ENCODE results near the gene LRRC66. TPM values are rescaled to one million over a fixed set of nuclear protein-coding genes. Genes with fewer than 3 reads are reported as not detected.

The LRRC66 gene
- total and polyA plus RNA-seq, 2 of the 13 experiments (the other 11 are each of a cell fraction or from before 2014, with no cell fraction given) = not detected

DNA sequence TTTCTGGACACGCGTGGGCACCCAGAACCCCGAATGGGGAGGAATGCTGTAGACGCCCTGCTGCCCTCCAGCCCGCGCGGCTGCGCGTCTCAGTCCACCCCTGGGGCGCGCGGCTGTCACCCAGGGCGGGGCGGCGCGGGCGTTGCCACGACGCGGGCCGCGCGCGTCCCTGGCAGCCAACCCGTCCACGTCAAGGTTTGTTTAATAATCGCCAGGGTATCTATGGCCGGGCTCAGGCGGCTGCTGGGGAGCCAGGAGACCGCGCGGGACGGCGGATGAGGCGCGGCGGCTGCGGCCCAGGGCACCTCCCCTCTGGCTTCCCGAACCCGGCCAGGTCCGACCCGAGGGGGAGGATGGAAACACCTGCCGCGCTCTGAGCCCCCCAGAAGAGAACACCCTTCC, 31.1 kb upstream of the LRRC66 start, which contains the start of gene SPATA18 (continued):
- TF ChIP-seq, protein P1, sequence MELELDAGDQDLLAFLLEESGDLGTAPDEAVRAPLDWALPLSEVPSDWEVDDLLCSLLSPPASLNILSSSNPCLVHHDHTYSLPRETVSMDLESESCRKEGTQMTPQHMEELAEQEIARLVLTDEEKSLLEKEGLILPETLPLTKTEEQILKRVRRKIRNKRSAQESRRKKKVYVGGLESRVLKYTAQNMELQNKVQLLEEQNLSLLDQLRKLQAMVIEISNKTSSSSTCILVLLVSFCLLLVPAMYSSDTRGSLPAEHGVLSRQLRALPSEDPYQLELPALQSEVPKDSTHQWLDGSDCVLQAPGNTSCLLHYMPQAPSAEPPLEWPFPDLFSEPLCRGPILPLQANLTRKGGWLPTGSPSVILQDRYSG (CRISPR knock-in tag; IDR thresholded peaks at IDR 0.05) = 0 out of 2 replicates have a peak, but pooled peaks have one; percentile 19
- TF ChIP-seq ZFP1 (CRISPR knock-in tag; IDR thresholded peaks at IDR 0.05) (no peak), ZNF10 (CRISPR knock-in tag; IDR thresholded peaks at IDR 0.05; ENCODE audit: borderline replicate concordance, low read depth) (no peak), HMG20B (CRISPR knock-in tag; conservative IDR thresholded peaks at IDR 0.05) (no peak), SNAI1 (CRISPR knock-in tag; IDR thresholded peaks at IDR 0.05; ENCODE audit: borderline replicate concordance) (0 out of 2 replicates have a peak, but pooled peaks have one; percentile 25), ZFP62 (CRISPR knock-in tag; IDR thresholded peaks at IDR 0.05) (no peak), ZNF550 (CRISPR knock-in tag; IDR thresholded peaks at IDR 0.05; ENCODE audit: borderline replicate concordance) (no peak), MED8 (CRISPR knock-in tag; IDR thresholded peaks at IDR 0.05; ENCODE audit: insufficient replicate concordance) (no peak), TARDBP (CRISPR knock-in tag; IDR thresholded peaks at IDR 0.05) (no peak), CREB1 (IDR thresholded peaks at IDR 0.05) (no peak), CREB1 (CRISPR knock-in tag; IDR thresholded peaks at IDR 0.05) (no peak), ZBTB7A (CRISPR knock-in tag; IDR thresholded peaks at IDR 0.05) (no peak)
- TF ChIP-seq, protein P2, sequence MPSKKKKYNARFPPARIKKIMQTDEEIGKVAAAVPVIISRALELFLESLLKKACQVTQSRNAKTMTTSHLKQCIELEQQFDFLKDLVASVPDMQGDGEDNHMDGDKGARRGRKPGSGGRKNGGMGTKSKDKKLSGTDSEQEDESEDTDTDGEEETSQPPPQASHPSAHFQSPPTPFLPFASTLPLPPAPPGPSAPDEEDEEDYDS (CRISPR knock-in tag; IDR thresholded peaks at IDR 0.05) = no peak
- TF ChIP-seq, protein P3, sequence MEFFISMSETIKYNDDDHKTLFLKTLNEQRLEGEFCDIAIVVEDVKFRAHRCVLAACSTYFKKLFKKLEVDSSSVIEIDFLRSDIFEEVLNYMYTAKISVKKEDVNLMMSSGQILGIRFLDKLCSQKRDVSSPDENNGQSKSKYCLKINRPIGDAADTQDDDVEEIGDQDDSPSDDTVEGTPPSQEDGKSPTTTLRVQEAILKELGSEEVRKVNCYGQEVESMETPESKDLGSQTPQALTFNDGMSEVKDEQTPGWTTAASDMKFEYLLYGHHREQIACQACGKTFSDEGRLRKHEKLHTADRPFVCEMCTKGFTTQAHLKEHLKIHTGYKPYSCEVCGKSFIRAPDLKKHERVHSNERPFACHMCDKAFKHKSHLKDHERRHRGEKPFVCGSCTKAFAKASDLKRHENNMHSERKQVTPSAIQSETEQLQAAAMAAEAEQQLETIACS (CRISPR knock-in tag; IDR thresholded peaks at IDR 0.05) = peak; percentile 69
- TF ChIP-seq, protein P4, sequence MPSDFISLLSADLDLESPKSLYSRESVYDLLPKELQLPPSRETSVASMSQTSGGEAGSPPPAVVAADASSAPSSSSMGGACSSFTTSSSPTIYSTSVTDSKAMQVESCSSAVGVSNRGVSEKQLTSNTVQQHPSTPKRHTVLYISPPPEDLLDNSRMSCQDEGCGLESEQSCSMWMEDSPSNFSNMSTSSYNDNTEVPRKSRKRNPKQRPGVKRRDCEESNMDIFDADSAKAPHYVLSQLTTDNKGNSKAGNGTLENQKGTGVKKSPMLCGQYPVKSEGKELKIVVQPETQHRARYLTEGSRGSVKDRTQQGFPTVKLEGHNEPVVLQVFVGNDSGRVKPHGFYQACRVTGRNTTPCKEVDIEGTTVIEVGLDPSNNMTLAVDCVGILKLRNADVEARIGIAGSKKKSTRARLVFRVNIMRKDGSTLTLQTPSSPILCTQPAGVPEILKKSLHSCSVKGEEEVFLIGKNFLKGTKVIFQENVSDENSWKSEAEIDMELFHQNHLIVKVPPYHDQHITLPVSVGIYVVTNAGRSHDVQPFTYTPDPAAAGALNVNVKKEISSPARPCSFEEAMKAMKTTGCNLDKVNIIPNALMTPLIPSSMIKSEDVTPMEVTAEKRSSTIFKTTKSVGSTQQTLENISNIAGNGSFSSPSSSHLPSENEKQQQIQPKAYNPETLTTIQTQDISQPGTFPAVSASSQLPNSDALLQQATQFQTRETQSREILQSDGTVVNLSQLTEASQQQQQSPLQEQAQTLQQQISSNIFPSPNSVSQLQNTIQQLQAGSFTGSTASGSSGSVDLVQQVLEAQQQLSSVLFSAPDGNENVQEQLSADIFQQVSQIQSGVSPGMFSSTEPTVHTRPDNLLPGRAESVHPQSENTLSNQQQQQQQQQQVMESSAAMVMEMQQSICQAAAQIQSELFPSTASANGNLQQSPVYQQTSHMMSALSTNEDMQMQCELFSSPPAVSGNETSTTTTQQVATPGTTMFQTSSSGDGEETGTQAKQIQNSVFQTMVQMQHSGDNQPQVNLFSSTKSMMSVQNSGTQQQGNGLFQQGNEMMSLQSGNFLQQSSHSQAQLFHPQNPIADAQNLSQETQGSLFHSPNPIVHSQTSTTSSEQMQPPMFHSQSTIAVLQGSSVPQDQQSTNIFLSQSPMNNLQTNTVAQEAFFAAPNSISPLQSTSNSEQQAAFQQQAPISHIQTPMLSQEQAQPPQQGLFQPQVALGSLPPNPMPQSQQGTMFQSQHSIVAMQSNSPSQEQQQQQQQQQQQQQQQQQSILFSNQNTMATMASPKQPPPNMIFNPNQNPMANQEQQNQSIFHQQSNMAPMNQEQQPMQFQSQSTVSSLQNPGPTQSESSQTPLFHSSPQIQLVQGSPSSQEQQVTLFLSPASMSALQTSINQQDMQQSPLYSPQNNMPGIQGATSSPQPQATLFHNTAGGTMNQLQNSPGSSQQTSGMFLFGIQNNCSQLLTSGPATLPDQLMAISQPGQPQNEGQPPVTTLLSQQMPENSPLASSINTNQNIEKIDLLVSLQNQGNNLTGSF (CRISPR knock-in tag; IDR thresholded peaks at IDR 0.05) = no peak
- TF ChIP-seq, protein P5, sequence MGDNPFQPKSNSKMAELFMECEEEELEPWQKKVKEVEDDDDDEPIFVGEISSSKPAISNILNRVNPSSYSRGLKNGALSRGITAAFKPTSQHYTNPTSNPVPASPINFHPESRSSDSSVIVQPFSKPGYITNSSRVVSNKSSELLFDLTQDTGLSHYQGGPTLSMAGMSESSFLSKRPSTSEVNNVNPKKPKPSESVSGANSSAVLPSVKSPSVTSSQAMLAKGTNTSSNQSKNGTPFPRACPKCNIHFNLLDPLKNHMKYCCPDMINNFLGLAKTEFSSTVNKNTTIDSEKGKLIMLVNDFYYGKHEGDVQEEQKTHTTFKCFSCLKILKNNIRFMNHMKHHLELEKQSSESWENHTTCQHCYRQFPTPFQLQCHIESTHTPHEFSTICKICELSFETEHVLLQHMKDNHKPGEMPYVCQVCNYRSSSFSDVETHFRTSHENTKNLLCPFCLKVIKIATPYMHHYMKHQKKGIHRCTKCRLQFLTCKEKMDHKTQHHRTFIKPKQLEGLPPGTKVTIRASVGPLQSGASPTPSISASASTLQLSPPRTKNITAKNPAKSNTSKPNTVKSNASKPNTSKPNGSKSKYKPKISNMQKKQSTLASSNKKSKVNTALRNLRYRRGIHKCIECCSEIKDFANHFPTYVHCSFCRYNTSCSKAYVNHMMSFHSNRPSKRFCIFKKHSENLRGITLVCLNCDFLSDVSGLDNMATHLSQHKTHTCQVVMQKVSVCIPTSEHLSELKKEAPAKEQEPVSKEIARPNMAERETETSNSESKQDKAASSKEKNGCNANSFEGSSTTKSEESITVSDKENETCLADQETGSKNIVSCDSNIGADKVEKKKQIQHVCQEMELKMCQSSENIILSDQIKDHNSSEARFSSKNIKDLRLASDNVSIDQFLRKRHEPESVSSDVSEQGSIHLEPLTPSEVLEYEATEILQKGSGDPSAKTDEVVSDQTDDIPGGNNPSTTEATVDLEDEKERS (CRISPR knock-in tag; IDR thresholded peaks at IDR 0.05) = no peak; the same call in 1 of the 2 replicates

Data from HepG2 (cell line).